ENCODE measurements around the gene FAAP20.

Gene FAAP20

DNA sequence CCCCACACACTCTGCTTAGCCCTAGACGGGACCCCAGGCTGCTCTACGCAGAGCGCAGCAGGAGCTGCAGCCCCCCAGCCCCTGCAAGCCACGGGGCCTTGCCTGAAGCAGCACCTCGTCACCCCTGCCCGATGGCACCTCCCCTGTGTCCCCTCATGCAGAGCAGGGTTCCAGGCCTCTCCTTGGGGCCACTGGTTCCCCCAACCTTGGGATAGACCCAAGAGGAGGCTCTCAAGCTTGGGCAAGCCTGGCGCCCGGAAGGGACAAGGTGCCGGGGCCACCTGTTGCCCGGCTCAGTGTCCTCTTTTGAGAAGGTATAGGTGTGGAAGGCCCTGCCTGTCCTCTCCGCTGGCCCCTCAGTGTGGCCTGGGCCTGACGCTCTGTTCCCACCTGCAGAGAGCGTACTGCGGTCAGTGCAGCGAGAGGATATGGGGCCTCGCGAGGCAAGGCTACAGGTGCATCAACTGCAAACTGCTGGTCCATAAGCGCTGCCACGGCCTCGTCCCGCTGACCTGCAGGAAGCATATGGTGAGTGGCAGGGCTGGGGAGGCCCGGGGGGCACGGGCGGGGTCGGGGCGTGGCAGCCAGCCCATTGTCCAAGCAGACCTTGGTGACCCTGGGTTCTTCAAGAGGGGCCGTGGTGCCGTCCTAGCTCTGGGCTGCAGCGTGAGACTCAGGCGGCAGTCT is 50.6 kb downstream of the FAAP20 start:
- no peaks in the 10 kb centered on the region for H3K9me2 ChIP-seq (replicated peaks; ENCODE audit: insufficient read depth, low read length)
- H3K4me2 ChIP-seq (ENCODE audit: low read depth, low read length) = no peak overlapping the region
- H3K4me3 ChIP-seq (ENCODE audit: low read length) = no peak overlapping the region
- no peaks in the 10 kb centered on the region for H3K4me1 ChIP-seq (ENCODE audit: low read length)
- no peaks in the 10 kb centered on the region for H3K9me3 ChIP-seq (replicated peaks; ENCODE audit: insufficient read depth, low read length)
- H3K79me2 ChIP-seq (ENCODE audit: low read length) = no peaks in the 10 kb centered on the region
- H3K27me3 ChIP-seq (replicated peaks; ENCODE audit: insufficient read depth, low read length) = peaks cover 77% of the 10 kb centered on the region
- no peak overlapping the region for H3K27ac ChIP-seq (ENCODE audit: low read length)
- no peaks in the 10 kb centered on the region for H3F3A ChIP-seq (ENCODE audit: insufficient read depth, low read length)
- H2AFZ ChIP-seq (ENCODE audit: low read length) = no peak overlapping the region
- DNase-seq = no peak
- no peaks in the 10 kb centered on the region for H3K36me3 ChIP-seq (replicated peaks; ENCODE audit: insufficient read depth, low read length)
- H3K9ac ChIP-seq (ENCODE audit: low read length) = no peak overlapping the region
- no peaks in the 10 kb centered on the region for H4K20me1 ChIP-seq (ENCODE audit: insufficient read depth, low read length)
- TF ChIP-seq, protein P1, sequence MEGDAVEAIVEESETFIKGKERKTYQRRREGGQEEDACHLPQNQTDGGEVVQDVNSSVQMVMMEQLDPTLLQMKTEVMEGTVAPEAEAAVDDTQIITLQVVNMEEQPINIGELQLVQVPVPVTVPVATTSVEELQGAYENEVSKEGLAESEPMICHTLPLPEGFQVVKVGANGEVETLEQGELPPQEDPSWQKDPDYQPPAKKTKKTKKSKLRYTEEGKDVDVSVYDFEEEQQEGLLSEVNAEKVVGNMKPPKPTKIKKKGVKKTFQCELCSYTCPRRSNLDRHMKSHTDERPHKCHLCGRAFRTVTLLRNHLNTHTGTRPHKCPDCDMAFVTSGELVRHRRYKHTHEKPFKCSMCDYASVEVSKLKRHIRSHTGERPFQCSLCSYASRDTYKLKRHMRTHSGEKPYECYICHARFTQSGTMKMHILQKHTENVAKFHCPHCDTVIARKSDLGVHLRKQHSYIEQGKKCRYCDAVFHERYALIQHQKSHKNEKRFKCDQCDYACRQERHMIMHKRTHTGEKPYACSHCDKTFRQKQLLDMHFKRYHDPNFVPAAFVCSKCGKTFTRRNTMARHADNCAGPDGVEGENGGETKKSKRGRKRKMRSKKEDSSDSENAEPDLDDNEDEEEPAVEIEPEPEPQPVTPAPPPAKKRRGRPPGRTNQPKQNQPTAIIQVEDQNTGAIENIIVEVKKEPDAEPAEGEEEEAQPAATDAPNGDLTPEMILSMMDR (IDR thresholded peaks at IDR 0.05; ENCODE audit: low read length) = no peak
- TF ChIP-seq EZH2 (optimal IDR thresholded peaks at IDR 0.05; ENCODE audit: low read depth, low read length) (no peak), EZH2phosphoT487 (IDR thresholded peaks at IDR 0.05; ENCODE audit: low read length) (no peak)

DNA sequence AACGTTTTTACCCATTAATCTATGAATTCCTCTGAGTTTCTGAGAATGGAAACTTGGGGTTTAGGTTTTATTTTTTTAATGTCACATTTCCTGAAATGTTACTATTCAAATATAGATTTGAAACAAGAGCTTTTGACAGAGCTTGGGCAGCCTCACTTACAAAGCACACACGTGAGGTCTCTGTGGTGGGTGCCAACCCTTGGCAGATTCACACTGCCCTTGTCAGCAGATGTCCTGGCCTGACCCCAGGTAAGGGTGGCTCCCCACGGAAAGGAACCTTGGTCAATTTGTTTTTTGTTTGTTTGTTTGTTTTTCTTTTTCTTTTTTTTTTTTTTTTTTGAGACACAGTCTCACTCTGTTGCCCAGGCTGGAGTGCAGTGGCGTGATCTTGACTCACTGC is 53.5 kb downstream of the FAAP20 start:
- no peaks in the 10 kb centered on the region for H3K9me3 ChIP-seq (replicated peaks; ENCODE audit: insufficient read depth, low read length)
- no peak overlapping the region for H3K9ac ChIP-seq (ENCODE audit: low read length)
- no peak overlapping the region for H2AFZ ChIP-seq (ENCODE audit: low read length)
- H3K9me2 ChIP-seq (replicated peaks; ENCODE audit: insufficient read depth, low read length) = no peaks in the 10 kb centered on the region
- H3K4me3 ChIP-seq (ENCODE audit: low read length) = no peak overlapping the region
- no peaks in the 10 kb centered on the region for H3K4me1 ChIP-seq (ENCODE audit: low read length)
- H3K27me3 ChIP-seq (replicated peaks; ENCODE audit: insufficient read depth, low read length) = peaks cover 93% of the 10 kb centered on the region
- TF ChIP-seq EZH2phosphoT487 (IDR thresholded peaks at IDR 0.05; ENCODE audit: low read length) (no peak), EZH2 (optimal IDR thresholded peaks at IDR 0.05; ENCODE audit: low read depth, low read length) (no peak)
- TF ChIP-seq, protein P1 (IDR thresholded peaks at IDR 0.05; ENCODE audit: low read length) = no peak
- DNase-seq = no peak
- H3F3A ChIP-seq (ENCODE audit: insufficient read depth, low read length) = no peaks in the 10 kb centered on the region
- H4K20me1 ChIP-seq (ENCODE audit: insufficient read depth, low read length) = no peaks in the 10 kb centered on the region
- no peak overlapping the region for H3K4me2 ChIP-seq (ENCODE audit: low read depth, low read length)
- H3K27ac ChIP-seq (ENCODE audit: low read length) = no peak overlapping the region
- H3K79me2 ChIP-seq (ENCODE audit: low read length) = no peaks in the 10 kb centered on the region
- H3K36me3 ChIP-seq (replicated peaks; ENCODE audit: insufficient read depth, low read length) = no peaks in the 10 kb centered on the region
